B cell (primary cell): ENCODE results near the gene BCL7C. TPM values are rescaled to one million over a fixed set of nuclear protein-coding genes. Genes with fewer than 3 reads are reported as not detected.

Experiments used
- ATAC-seq: fragments of 200-7000 bp; cut with Tn5 transposase; one replicate; pipeline ENCODE4 v1.10.0; 2021; ENCODE audit warnings: low read depth, mild to moderate bottlenecking, moderate number of reproducible peaks, moderate library complexity
- CTCF ChIA-PET: fragments of 350-600 bp; sonication (Branson Sonifier 250); formaldehyde crosslinking; loops from one replicate; lab custom pipeline; 2021; ENCODE audit warnings: antibody characterized with exemption, inconsistent platforms; lab: Charles Lee
- POLR2A ChIA-PET: fragments of 350-600 bp; sonication (Branson Sonifier 250); formaldehyde crosslinking; loops from one replicate; lab custom pipeline; 2021; ENCODE audit warnings: antibody characterized with exemption; lab: Charles Lee
- DNase-seq: peaks from one replicate; pipeline ENCODE4 v3.0.0; 2013
- H2AFZ ChIP-seq: 2 replicates; pipeline ENCODE4 v1.6.1; 2012; ENCODE audit warnings: mild to moderate bottlenecking, low read depth, low read length; ENCODE audit not compliant: insufficient read depth, poor library complexity, severe bottlenecking
- H3K27ac ChIP-seq, 2 donors: 1 replicate in 1 of 2; 2 replicates in 1 of 2; pipeline ENCODE4 v1.5.1; 2012 to 2013; ENCODE audit warnings: low read length in 2 of 2, mild to moderate bottlenecking in 2 of 2, moderate library complexity in 1 of 2
- H3K27me3 ChIP-seq, 4 experiments: fragments of 200-600 bp in 1 of 4; sonication (generic) in 1 of 4; replicated peaks in 1 of 4; 1 replicate in 2 of 4; 2 replicates in 2 of 4; pipeline versions ENCODE4 v1.6.1 to v1.7.0; 2013 to 2016; ENCODE audit warnings: low read length in 3 of 4, mild to moderate bottlenecking in 2 of 4, mixed read lengths in 1 of 4, moderate library complexity in 1 of 4; ENCODE audit not compliant: insufficient read depth in 4 of 4, control insufficient read depth in 3 of 4; ENCODE audit errors: control extremely low read depth in 1 of 4
- H3K36me3 ChIP-seq, 2 experiments: replicated peaks in 1 of 2; 1 replicate in 1 of 2; 2 replicates in 1 of 2; pipeline versions ENCODE4 v1.6.1 to v1.7.1; 2013; ENCODE audit warnings: low read length in 1 of 2; ENCODE audit not compliant: insufficient read depth in 2 of 2, control insufficient read depth in 1 of 2; ENCODE audit errors: control extremely low read depth in 1 of 2, extremely low read depth in 1 of 2
- H3K4me1 ChIP-seq, 2 donors: fragments of 200-600 bp in 1 of 2; sonication (generic) in 1 of 2; 1 replicate in 1 of 2; 2 replicates in 1 of 2; pipeline versions ENCODE4 v1.5.1 to v1.6.1; 2013 to 2017; ENCODE audit warnings: low read length in 2 of 2; ENCODE audit not compliant: control insufficient read depth in 2 of 2, insufficient read depth in 2 of 2
- H3K4me2 ChIP-seq: replicated peaks from 2 replicates; pipeline ENCODE3; 2012; ENCODE audit warnings: mild to moderate bottlenecking, low read depth, low read length; ENCODE audit not compliant: poor library complexity, severe bottlenecking
- H3K4me3 ChIP-seq, 5 experiments: fragments of 200-600 bp in 1 of 5; sonication (generic) in 1 of 5; 1 replicate in 3 of 5; 2 replicates in 2 of 5; pipeline versions ENCODE4 v1.5.1 to v1.7.0; 2011 to 2016; ENCODE audit warnings: low read length in 4 of 5, mild to moderate bottlenecking in 4 of 5, low read depth in 2 of 5, control low read depth in 1 of 5, moderate library complexity in 1 of 5; ENCODE audit not compliant: insufficient read depth in 1 of 5; ENCODE audit errors: control extremely low read depth in 1 of 5, extremely low read depth in 1 of 5
- H3K79me2 ChIP-seq: fragments of 200-600 bp; sonication (generic); one replicate; pipeline ENCODE4 v1.6.0; 2016; ENCODE audit warnings: low read length; ENCODE audit not compliant: control insufficient read depth, insufficient read depth
- H3K9ac ChIP-seq: fragments of 200-600 bp; sonication (generic); 2 replicates; pipeline ENCODE4 v1.6.1; 2017; ENCODE audit warnings: mild to moderate bottlenecking, low read length, moderate library complexity
- H3K9me3 ChIP-seq, 3 donors: one replicate each; pipeline versions ENCODE4 v1.6.1 to v1.7.1; 2013; ENCODE audit warnings: low read length in 2 of 3; ENCODE audit not compliant: control insufficient read depth in 2 of 3, insufficient read depth in 1 of 3; ENCODE audit errors: control extremely low read depth in 1 of 3
- H4K20me1 ChIP-seq: 2 replicates; pipeline ENCODE4 v1.6.0; 2012; ENCODE audit warnings: mild to moderate bottlenecking, low read length; ENCODE audit not compliant: insufficient read depth, control insufficient read depth, poor library complexity, severe bottlenecking
- H3K27ac Mint-ChIP-seq: one replicate; pipeline ENCODE4 v1.8.0; 2021; ENCODE audit warnings: mixed read lengths
- H3K27me3 Mint-ChIP-seq: one replicate; pipeline ENCODE4 v1.8.0; 2021; ENCODE audit warnings: mixed read lengths
- H3K4me1 Mint-ChIP-seq: one replicate; pipeline ENCODE4 v1.8.0; 2021; ENCODE audit warnings: mixed read lengths
- H3K4me3 Mint-ChIP-seq: one replicate; pipeline ENCODE4 v1.8.0; 2021; ENCODE audit warnings: mixed read lengths
- H3K9me3 Mint-ChIP-seq: one replicate; pipeline ENCODE4 v1.8.0; 2022; ENCODE audit warnings: mixed read lengths; ENCODE audit not compliant: insufficient read depth
- CTCF ChIP-seq: fragments of 200-600 bp; IDR thresholded peaks from one replicate; pipeline ENCODE4 v1.8.0; 2022; ENCODE audit warnings: antibody characterized with exemption, mild to moderate bottlenecking
- EZH2 ChIP-seq: IDR thresholded peaks from 2 replicates; pipeline ENCODE4 v1.6.1; 2012; ENCODE audit warnings: borderline replicate concordance, low read depth, mild to moderate bottlenecking, moderate library complexity, low read length; ENCODE audit not compliant: insufficient read depth, poor library complexity, severe bottlenecking
- WGBS: methylation state at CpG from one replicate; pipeline ENCODE4 v1.1.5; 2013; ENCODE audit warnings: missing lambda C conversion rate; ENCODE audit not compliant: insufficient coverage; 5-methylcytosine and 5-hydroxymethylcytosine counted together
- intact Hi-C: fragments of 100-400 bp; cut with micrococcal nuclease; formaldehyde crosslinking; loops from one replicate; pipeline ENCODE4 v1.10.0; 2022
- polyA plus RNA-seq: library from polyadenylated mRNA; depleted of rRNA; stranded (reverse); fragments of >200 nt; gene quantifications from 2 replicates; pipeline ENCODE4 v1.2.3, GENCODE V29; 2012
- total RNA-seq, 2 donors: library from RNA; stranded (reverse); fragments of 120-200 nt in 1 of 2; gene quantifications; 1 replicate in 1 of 2; 2 replicates in 1 of 2; pipeline versions ENCODE4 v1.2.3 to v1.2.4, GENCODE V29; 2013 to 2022

Gene BCL7C
- total and polyA plus RNA-seq, 2 donors (not counting 1 experiment from before 2014, with no cell fraction given), result 17.1 to 30.5 TPM

GRCh38 chr16:30920891-30921290 lies 27.0 kb upstream of the BCL7C start:
- Mint-ChIP-seq H3K27ac (peak overlapping the region; percentile 26), H3K4me3 (peak overlapping the region; percentile 54)

GRCh38 chr16:30918614-30919013 lies 24.7 kb upstream of the BCL7C start:
- CTCF ChIA-PET, result interaction anchor here (1.0 to 5.2 kb wide), 4 partner anchors 17 to 73 kb away, joined by 3 to 58 read pairs (median 14); no protein-coding TSS in a partner anchor
- Histone ChIP-seq H4K20me1 (no peaks in the 10 kb centered on the region), H3K79me2 (no peaks in the 10 kb centered on the region), H3K9me3 (no peaks in the 10 kb centered on the region), H3K4me2 (no peak overlapping the region), H2AFZ (no peak overlapping the region), H3K27ac (no peak overlapping the region), H3K27me3 (no peaks in the 10 kb centered on the region), H3K4me3 (no peak overlapping the region), H3K4me1 (peaks cover 0 to 12% of the 10 kb centered on the region in 2 donors), H3K36me3 (no peaks in the 10 kb centered on the region), H3K9ac (no peak overlapping the region)
- peaks cover 11% of the 10 kb centered on the region for H3K4me1 Mint-ChIP-seq
- ATAC-seq, result no peak
- TF ChIP-seq EZH2 (no peak), CTCF (no peak)
- H3K27me3 Mint-ChIP-seq, result no peaks in the 10 kb centered on the region
- intact Hi-C loops, result no loop called here
- POLR2A ChIA-PET, result no interaction called here
- no peaks in the 10 kb centered on the region for H3K9me3 Mint-ChIP-seq
- no peak overlapping the region for H3K4me3 Mint-ChIP-seq
- no peak overlapping the region for H3K27ac Mint-ChIP-seq
- no peak for DNase-seq
- 63% methylated on average over 1 of the region's 1 CpG for WGBS

More at GRCh38 chr16:30920891-30921290, 27.0 kb upstream of the BCL7C start:
- WGBS, result 33% methylated on average over 1 of the region's 2 CpGs
- ChIA-PET CTCF (interaction anchor here (3.8 to 5.2 kb wide), 2 partner anchors 19 to 76 kb away, joined by 26 to 58 read pairs; no protein-coding TSS in a partner anchor), POLR2A (no interaction called here)
- no peak for ATAC-seq
- Mint-ChIP-seq H3K9me3 (no peaks in the 10 kb centered on the region), H3K27me3 (no peaks in the 10 kb centered on the region), H3K4me1 (peaks cover 16% of the 10 kb centered on the region)
- no peak overlapping the region for H3K4me3 ChIP-seq
- no peaks in the 10 kb centered on the region for H3K27me3 ChIP-seq
- no peaks in the 10 kb centered on the region for H4K20me1 ChIP-seq
- intact Hi-C loops, result no loop called here
- H3K4me2 ChIP-seq, result no peak overlapping the region
- TF ChIP-seq CTCF (no peak), EZH2 (no peak)
- H3K27ac ChIP-seq, result no peak overlapping the region
- no peaks in the 10 kb centered on the region for H3K79me2 ChIP-seq
- DNase-seq, result no peak
- H3K4me1 ChIP-seq, result peaks cover 0 to 21% of the 10 kb centered on the region in 2 donors
- no peaks in the 10 kb centered on the region for H3K36me3 ChIP-seq
- H2AFZ ChIP-seq, result no peak overlapping the region
- no peaks in the 10 kb centered on the region for H3K9me3 ChIP-seq
- no peak overlapping the region for H3K9ac ChIP-seq
